Neuronal stem cell (in vitro differentiated cells): ENCODE results near the gene C10orf53.

Experiments
- DNase-seq: peaks from one replicate; pipeline ENCODE4 v3.0.0-alpha.2; 2013; ENCODE audit warnings: low spot score
- H2AFZ ChIP-seq: one replicate; pipeline ENCODE4 v1.6.1; 2013; ENCODE audit warnings: mild to moderate bottlenecking, low read length, inconsistent platforms
- H2AK5ac ChIP-seq: 2 replicates; pipeline ENCODE4 v1.6.1; 2013; ENCODE audit warnings: low read depth, mild to moderate bottlenecking, inconsistent platforms, low read length, moderate library complexity, mixed read lengths
- H2BK120ac ChIP-seq: 2 replicates; pipeline ENCODE4 v1.6.1; 2013; ENCODE audit warnings: low read depth, mild to moderate bottlenecking, inconsistent platforms, low read length, moderate library complexity, mixed read lengths
- H2BK12ac ChIP-seq: one replicate; pipeline ENCODE4 v1.6.1; 2013; ENCODE audit warnings: low read length, inconsistent platforms
- H2BK15ac ChIP-seq: 2 replicates; pipeline ENCODE4 v1.6.1; 2013; ENCODE audit warnings: mild to moderate bottlenecking, low read length, inconsistent platforms, mixed read lengths
- H2BK5ac ChIP-seq: one replicate; pipeline ENCODE4 v1.6.1; 2013; ENCODE audit warnings: inconsistent platforms, mild to moderate bottlenecking, low read length, moderate library complexity
- H3K14ac ChIP-seq: one replicate; pipeline ENCODE4 v1.6.1; 2013; ENCODE audit warnings: low read length, inconsistent platforms
- H3K18ac ChIP-seq: 2 replicates; pipeline ENCODE4 v1.6.1; 2013; ENCODE audit warnings: low read length, inconsistent platforms
- H3K23ac ChIP-seq: 2 replicates; pipeline ENCODE4 v1.6.1; 2013; ENCODE audit warnings: low read depth, mild to moderate bottlenecking, mixed read lengths, low read length, inconsistent platforms; ENCODE audit not compliant: poor library complexity
- H3K27ac ChIP-seq: replicated peaks from 3 replicates; pipeline ENCODE4 v1.5.1; 2013; ENCODE audit warnings: low read length, inconsistent platforms
- H3K27me3 ChIP-seq, 3 experiments: 2 replicates each; pipeline ENCODE4 v1.6.1; 2013; ENCODE audit warnings: low read length in 3 of 3, mild to moderate bottlenecking in 2 of 3, inconsistent platforms in 1 of 3, low read depth in 1 of 3, mixed read lengths in 1 of 3, moderate library complexity in 1 of 3; ENCODE audit not compliant: control insufficient read depth in 3 of 3, insufficient read depth in 3 of 3
- H3K36me3 ChIP-seq, 2 donors: replicated peaks in 1 of 2; 2 replicates each; pipeline ENCODE4 v1.6.1; 2013; ENCODE audit warnings: low read length in 2 of 2; ENCODE audit not compliant: control insufficient read depth in 2 of 2, insufficient read depth in 2 of 2
- H3K4ac ChIP-seq: 2 replicates; pipeline ENCODE4 v1.6.1; 2013; ENCODE audit warnings: inconsistent platforms, mild to moderate bottlenecking, low read length, moderate library complexity
- H3K4me1 ChIP-seq, 2 donors: 1 replicate in 1 of 2; 2 replicates in 1 of 2; pipeline ENCODE4 v1.6.1; 2013; ENCODE audit warnings: low read length in 2 of 2, low read depth in 1 of 2; ENCODE audit not compliant: control insufficient read depth in 2 of 2, insufficient read depth in 1 of 2
- H3K4me2 ChIP-seq: one replicate; pipeline ENCODE4 v1.6.1; 2013; ENCODE audit warnings: mild to moderate bottlenecking, low read length, inconsistent platforms; ENCODE audit not compliant: insufficient read depth, poor library complexity, severe bottlenecking
- H3K4me3 ChIP-seq, 2 donors: 2 replicates each; pipeline ENCODE4 v1.5.1; 2013; ENCODE audit warnings: low read length in 2 of 2, mild to moderate bottlenecking in 2 of 2, inconsistent platforms in 1 of 2, moderate library complexity in 1 of 2
- H3K79me1 ChIP-seq: one replicate; pipeline ENCODE4 v1.6.1; 2013; ENCODE audit warnings: low read depth, mild to moderate bottlenecking, inconsistent platforms, low read length, moderate library complexity
- H3K9ac ChIP-seq: one replicate; pipeline ENCODE4 v1.6.1; 2013; ENCODE audit warnings: mild to moderate bottlenecking, low read depth, low read length, inconsistent platforms; ENCODE audit not compliant: poor library complexity
- H3K9me3 ChIP-seq, 2 donors: replicated peaks in 1 of 2; 2 replicates each; pipeline versions ENCODE3 to v1.6.1; 2013; ENCODE audit warnings: low read length in 2 of 2, mild to moderate bottlenecking in 2 of 2, inconsistent platforms in 1 of 2, low read depth in 1 of 2, mixed read lengths in 1 of 2, moderate library complexity in 1 of 2; ENCODE audit not compliant: control insufficient read depth in 2 of 2, insufficient read depth in 1 of 2
- H4K8ac ChIP-seq: one replicate; pipeline ENCODE4 v1.6.1; 2013; ENCODE audit warnings: low read depth, mild to moderate bottlenecking, inconsistent platforms, low read length, moderate library complexity
- H4K91ac ChIP-seq: one replicate; pipeline ENCODE4 v1.6.1; 2013; ENCODE audit warnings: low read length, low read depth, mild to moderate bottlenecking, inconsistent platforms; ENCODE audit not compliant: poor library complexity
- WGBS, 2 donors: extraction: QIAGEN DNeasy Blood & Tissue Kit; methylation state at CpG; one replicate each; pipeline ENCODE4 v1.1.7; 2013; ENCODE audit warnings: missing lambda C conversion rate in 2 of 2, mixed read lengths in 1 of 2; ENCODE audit not compliant: insufficient read length in 2 of 2, insufficient replicate concordance in 1 of 2; ENCODE audit errors: extremely low coverage in 2 of 2; 5-methylcytosine and 5-hydroxymethylcytosine counted together

C10orf53 gene

DNA sequence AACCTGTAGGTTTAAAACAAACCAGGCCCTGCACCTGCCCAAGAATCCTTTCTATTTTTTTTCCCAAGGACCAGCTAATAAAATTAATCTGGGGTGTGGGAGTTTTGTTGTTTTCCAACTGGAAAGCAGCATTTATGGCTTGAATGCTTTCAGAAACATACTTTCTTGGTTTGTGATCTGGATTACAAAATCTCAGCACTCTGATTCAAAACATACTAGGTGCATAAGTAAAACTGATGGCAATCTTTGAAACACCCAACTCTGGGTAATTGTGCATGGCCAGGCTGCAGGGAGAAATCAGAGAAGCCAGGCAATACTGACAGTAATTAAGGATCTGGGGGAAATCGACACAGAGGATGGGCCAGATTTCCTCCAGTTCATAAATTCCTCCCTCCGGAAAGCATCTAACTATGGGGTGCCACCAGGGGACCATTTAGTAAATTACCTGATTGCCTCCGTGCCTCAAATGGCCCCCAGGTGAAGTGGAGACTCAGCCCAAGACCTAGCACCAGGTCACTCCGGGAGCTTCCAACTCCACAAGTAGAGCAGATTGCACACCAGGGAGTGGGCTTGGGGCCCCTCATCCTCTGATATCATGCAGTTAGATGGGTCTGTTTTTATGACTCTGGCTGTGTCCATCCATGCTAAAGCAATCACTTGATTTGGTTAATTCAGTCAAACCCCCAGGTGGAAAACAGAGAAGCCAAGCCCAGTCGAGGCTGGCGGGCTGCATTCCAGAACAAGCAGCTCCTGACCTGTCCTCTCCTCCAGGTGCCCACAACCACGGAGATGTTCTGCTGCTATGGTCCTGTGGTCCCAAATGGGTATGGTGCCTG, 15.2 kb upstream of the C10orf53 start:
- Histone ChIP-seq H3K18ac (no peak overlapping the region), H3K36me3 (no peaks in the 10 kb centered on the region), H3K23ac (no peak overlapping the region), H3K27ac (no peak overlapping the region), H2BK15ac (no peak overlapping the region), H2BK120ac (no peak overlapping the region), H3K14ac (no peak overlapping the region), H2AK5ac (no peak overlapping the region), H3K4ac (no peak overlapping the region), H3K79me1 (no peaks in the 10 kb centered on the region), H3K9ac (no peak overlapping the region), H3K4me3 (no peak overlapping the region), H4K8ac (no peak overlapping the region), H3K27me3 (peaks cover 0 to 16% (median 0%) of the 10 kb centered on the region in 3 experiments), H2BK5ac (no peak overlapping the region), H3K4me1 (no peaks in the 10 kb centered on the region), H3K4me2 (no peak overlapping the region), H4K91ac (no peak overlapping the region), H2AFZ (no peak overlapping the region), H2BK12ac (no peak overlapping the region), H3K9me3 (no peaks in the 10 kb centered on the region)
- no peak for DNase-seq
- WGBS, 2 donors: no CpG with 5 or more reads among the region's 7 CpGs

DNA sequence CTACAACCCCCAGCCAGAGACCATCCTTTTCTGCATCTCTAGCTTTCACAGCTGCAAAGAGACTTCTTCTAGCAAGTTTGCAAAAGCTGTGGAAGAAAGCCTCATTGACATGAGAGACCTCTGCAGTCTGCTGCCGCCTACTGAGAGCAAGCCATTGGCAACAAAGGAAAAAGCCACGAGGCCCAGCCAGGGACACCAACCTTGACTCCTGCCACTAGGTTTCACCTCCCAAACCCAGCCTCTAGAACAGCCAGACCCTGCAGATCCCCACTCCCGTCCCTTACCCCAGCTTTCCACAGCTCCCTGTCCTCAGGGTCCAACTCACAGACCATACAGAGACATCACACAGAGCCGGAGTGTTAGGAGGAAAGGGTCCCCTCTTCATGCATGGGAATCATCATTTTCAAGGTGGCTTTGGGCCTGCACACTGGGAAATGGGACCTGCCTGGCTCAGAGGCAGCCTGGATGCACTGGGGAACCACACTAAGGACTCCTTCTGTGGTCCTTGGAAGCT, 14.6 kb upstream of the C10orf53 start:
- no peak overlapping the region for H3K9ac ChIP-seq
- H4K91ac ChIP-seq: no peak overlapping the region
- H3K27ac ChIP-seq: no peak overlapping the region
- H3K18ac ChIP-seq: no peak overlapping the region
- no peak overlapping the region for H2BK120ac ChIP-seq
- WGBS, 2 donors: no CpG with 5 or more reads among the region's 4 CpGs
- H4K8ac ChIP-seq: no peak overlapping the region
- H3K23ac ChIP-seq: no peak overlapping the region
- H2AFZ ChIP-seq: no peak overlapping the region
- H3K14ac ChIP-seq: no peak overlapping the region
- H3K27me3 ChIP-seq: peaks cover 0 to 16% (median 0%) of the 10 kb centered on the region in 3 experiments
- no peak overlapping the region for H3K4me2 ChIP-seq
- H3K36me3 ChIP-seq: no peaks in the 10 kb centered on the region
- no peak overlapping the region for H3K4me3 ChIP-seq
- H2AK5ac ChIP-seq: no peak overlapping the region
- no peak overlapping the region for H2BK15ac ChIP-seq
- H3K4ac ChIP-seq: no peak overlapping the region
- no peak for DNase-seq
- no peak overlapping the region for H2BK5ac ChIP-seq
- H2BK12ac ChIP-seq: no peak overlapping the region
- H3K9me3 ChIP-seq: no peaks in the 10 kb centered on the region
- H3K4me1 ChIP-seq: no peaks in the 10 kb centered on the region
- no peaks in the 10 kb centered on the region for H3K79me1 ChIP-seq

DNA sequence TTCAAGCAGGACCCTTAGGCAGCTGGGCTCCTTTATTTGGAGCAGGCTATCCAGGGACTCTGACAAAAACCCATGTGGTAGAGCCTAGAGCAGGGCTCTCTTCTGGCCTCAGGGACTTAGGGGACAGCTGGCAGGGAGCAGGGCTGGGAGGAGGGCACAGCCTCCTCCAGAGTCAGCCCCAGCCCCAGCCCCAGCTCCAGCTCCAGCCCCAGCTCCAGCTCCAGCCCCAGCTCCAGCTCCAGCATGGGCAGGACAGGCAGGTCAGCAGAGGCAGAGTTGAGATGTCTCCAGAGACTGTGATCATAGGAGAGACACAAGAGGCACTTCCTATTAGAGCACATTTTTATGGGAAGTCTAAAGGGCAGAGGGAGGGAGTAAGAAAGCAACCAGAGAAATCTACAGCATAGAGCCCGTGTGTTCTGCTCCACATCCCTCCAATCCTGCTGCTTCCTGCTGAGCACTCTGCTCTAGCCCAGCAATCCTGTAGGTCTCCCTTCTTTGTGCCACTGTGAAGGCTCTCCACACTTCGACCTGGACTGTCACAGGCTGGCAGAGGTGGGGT, 13.3 kb upstream of the C10orf53 start:
- no peak overlapping the region for H4K8ac ChIP-seq
- no peak overlapping the region for H2BK15ac ChIP-seq
- H3K4me1 ChIP-seq: no peaks in the 10 kb centered on the region
- no peak overlapping the region for H3K4me3 ChIP-seq
- H2BK5ac ChIP-seq: no peak overlapping the region
- H3K4ac ChIP-seq: no peak overlapping the region
- H3K9me3 ChIP-seq: no peaks in the 10 kb centered on the region
- H2AFZ ChIP-seq: no peak overlapping the region
- no peak overlapping the region for H3K27ac ChIP-seq
- H3K79me1 ChIP-seq: no peaks in the 10 kb centered on the region
- no peak overlapping the region for H2BK120ac ChIP-seq
- H3K23ac ChIP-seq: no peak overlapping the region
- no peak for DNase-seq
- H2AK5ac ChIP-seq: no peak overlapping the region
- WGBS, 2 donors: no CpG with 5 or more reads among the region's 2 CpGs
- peaks cover 0 to 16% (median 0%) of the 10 kb centered on the region in 3 experiments for H3K27me3 ChIP-seq
- no peak overlapping the region for H3K9ac ChIP-seq
- H2BK12ac ChIP-seq: no peak overlapping the region
- H3K18ac ChIP-seq: no peak overlapping the region
- H3K36me3 ChIP-seq: no peaks in the 10 kb centered on the region
- no peak overlapping the region for H3K4me2 ChIP-seq
- H3K14ac ChIP-seq: no peak overlapping the region
- H4K91ac ChIP-seq: no peak overlapping the region

DNA sequence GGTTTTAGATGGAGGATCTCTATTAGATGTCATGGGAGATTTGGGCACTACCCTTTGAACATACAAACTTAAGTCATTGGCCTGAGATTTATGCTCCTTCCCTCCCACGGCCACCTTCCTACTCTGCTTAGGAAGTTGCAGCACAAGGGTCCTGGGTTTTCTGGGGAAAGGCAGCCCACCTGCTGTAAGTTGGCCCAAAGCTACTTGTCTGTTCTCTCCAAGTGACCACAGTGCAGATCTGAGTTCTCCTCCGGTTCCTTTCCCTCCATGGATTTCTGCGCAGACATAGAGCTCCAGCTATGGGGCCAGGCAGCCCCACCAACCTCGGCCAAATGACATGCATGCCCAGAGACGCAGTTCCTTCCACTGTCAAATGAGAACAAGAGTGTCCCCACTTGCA, 12.8 kb upstream of the C10orf53 start:
- H3K9ac ChIP-seq: no peak overlapping the region
- no peak overlapping the region for H2AFZ ChIP-seq
- no peak overlapping the region for H2AK5ac ChIP-seq
- H3K27me3 ChIP-seq: peaks cover 0 to 16% (median 0%) of the 10 kb centered on the region in 3 experiments
- no CpG with 5 or more reads among the region's 5 CpGs for WGBS, 2 donors
- no peak overlapping the region for H3K4me2 ChIP-seq
- no peak overlapping the region for H3K4me3 ChIP-seq
- no peaks in the 10 kb centered on the region for H3K4me1 ChIP-seq
- no peaks in the 10 kb centered on the region for H3K9me3 ChIP-seq
- H3K36me3 ChIP-seq: no peaks in the 10 kb centered on the region
- no peak for DNase-seq
- H2BK12ac ChIP-seq: no peak overlapping the region
- no peak overlapping the region for H4K8ac ChIP-seq
- no peak overlapping the region for H3K18ac ChIP-seq
- no peak overlapping the region for H3K4ac ChIP-seq
- no peak overlapping the region for H3K23ac ChIP-seq
- H3K27ac ChIP-seq: no peak overlapping the region
- H3K79me1 ChIP-seq: no peaks in the 10 kb centered on the region
- H2BK120ac ChIP-seq: no peak overlapping the region
- no peak overlapping the region for H2BK5ac ChIP-seq
- no peak overlapping the region for H4K91ac ChIP-seq
- H2BK15ac ChIP-seq: no peak overlapping the region
- no peak overlapping the region for H3K14ac ChIP-seq
